ENCODE results near the gene TJP1. TPM values are rescaled to one million over a fixed set of nuclear protein-coding genes. Genes with fewer than 3 reads are reported as not detected.

The TJP1 gene
- total and polyA plus RNA-seq, 2 of the 8 experiments (the other 6 are each of a cell fraction or from before 2014, with no cell fraction given), result 46.3 to 138 TPM

DNA sequence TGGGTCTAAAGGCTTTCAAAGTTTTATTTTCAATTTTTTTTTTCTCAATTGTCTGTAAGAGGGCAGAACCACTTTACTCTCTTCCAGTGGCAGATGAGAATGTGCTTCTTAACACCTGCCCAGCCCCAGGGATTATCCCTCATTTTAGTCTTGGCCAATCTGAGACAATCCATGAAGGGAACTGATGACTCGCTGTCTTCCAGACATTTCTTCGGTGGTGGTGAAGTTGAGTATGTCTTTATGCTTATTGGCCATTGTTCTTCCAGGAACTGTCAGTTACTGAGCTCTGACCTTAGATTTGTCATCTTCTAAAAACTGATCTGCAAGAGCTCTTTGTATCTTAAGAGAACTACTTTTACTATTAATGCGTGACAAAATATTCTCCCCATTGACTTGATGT is 139.5 kb downstream of the TJP1 start (continued):
- TF ChIP-seq CEBPB (IDR thresholded peaks at IDR 0.05; ENCODE audit: low read depth, low read length) (no peak), BRCA1 (IDR thresholded peaks at IDR 0.05; ENCODE audit: low read depth, low read length) (no peak), TCF12 (IDR thresholded peaks at IDR 0.05; ENCODE audit: low read depth, low read length) (no peak), RXRA (IDR thresholded peaks at IDR 0.05; ENCODE audit: insufficient read depth, low read depth, low read length) (no peak), CHD2 (IDR thresholded peaks at IDR 0.05; ENCODE audit: low read length) (no peak), ASH2L (IDR thresholded peaks at IDR 0.05; ENCODE audit: low read length) (no peak), TAF1 (IDR thresholded peaks at IDR 0.05; ENCODE audit: low read depth, low read length) (no peak)
